ENCODE data around the gene VAX1.
A peak's percentile ranks its signal among the peaks of the same experiment; 100 is the strongest.
"Not testable (repeated sequence)": the region's sequence is repeated elsewhere in the genome, so short reads cannot be mapped to it uniquely, and the experiment has no call there.

VAX1 gene, protein sequence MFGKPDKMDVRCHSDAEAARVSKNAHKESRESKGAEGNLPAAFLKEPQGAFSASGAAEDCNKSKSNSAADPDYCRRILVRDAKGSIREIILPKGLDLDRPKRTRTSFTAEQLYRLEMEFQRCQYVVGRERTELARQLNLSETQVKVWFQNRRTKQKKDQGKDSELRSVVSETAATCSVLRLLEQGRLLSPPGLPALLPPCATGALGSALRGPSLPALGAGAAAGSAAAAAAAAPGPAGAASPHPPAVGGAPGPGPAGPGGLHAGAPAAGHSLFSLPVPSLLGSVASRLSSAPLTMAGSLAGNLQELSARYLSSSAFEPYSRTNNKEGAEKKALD

DNA sequence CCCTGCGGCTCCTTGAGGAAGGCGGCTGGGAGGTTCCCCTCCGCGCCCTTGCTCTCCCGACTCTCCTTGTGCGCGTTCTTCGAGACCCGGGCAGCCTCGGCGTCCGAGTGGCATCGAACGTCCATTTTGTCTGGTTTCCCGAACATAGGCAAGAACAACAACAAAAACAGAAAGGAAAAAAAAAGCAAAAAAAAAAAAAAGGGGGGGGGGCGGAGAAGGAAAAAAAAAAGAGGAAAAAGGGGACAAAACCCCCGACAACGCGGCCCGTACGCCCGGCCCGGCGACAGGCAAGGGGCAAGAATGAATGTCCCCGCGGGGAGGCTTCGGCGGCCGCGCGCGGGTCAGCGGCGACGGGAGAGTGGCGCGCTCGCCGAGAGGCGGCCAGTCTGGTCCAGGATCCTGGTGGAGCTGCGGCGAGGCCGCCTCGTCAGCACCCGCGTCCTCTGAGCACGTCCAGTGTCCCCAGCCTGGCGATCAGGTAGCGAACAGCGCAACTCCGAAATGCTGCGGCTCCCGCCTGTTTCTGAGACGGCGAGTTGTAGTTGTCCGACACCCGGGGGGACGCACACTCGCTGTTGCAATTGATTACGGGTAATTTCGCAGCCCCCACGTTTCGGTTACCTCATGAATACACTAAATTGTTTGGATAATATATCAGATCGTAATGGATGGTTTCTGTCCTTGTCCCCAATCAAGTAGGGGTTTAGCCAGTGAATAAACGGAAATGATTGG is at the start of gene VAX1:
VAX1 (minus strand) TSS at position 360 of the 732 bp plus-strand sequence; CDS start at position 146, 214 bp downstream.
- no peak for DNase-seq (ENCODE audit: low read depth)

DNA sequence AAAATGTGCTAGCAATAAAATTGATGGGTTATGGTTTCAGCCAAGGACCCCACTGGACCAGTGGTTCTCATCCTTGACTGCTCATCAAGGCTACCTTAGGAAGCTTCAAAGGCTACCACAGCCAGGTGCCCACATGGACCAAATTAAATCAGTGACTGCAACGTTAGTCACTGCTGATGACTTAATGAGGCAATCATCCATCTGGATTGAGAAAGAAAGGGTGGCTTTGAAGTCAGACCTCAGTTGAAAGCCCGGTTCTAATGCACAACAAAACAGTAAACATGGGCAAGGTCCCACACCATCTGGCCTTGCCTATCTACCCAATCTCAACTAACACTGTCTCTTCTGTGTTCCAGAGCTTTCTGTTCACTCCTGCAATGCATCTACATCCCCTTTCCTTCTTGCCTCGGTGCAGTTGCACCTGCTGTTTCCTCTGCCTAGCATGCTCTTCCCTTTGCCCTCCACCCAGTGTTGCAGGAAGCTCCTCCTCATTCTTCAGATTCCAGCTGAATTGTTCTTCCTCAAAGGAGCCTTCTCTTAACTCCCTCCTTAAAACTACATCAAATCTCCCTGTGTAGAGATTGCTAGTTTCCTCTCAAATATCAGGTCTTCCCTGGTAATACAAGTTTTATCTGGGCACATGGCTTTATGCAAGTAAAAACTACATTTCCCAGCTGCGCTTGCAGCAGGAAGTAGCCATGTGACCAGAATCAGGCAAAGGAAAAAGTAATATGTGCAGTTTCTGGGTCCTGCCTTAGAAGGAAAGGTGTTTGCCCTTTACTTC is 49.0 kb upstream of the VAX1 start:
- no peak for DNase-seq (ENCODE audit: low read depth)

DNA sequence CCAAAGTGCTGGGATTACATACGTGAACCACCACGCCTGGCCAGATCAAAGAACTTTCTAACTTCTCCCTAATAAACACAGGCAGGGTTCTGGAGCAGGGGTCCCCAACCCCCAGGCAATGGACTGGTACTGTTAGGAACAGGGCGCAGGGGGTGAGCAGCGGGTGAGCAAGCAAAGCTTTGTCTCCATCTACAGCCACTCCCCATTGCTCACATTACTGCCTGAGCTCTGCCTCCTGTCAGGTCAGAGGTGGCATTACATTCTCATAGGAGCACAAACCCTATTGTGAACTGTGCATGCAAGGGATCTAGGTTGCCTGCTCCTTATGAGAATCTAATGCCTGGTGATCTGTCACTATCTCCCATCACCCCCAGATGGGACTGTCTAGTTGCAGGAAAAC is 47.7 kb upstream of the VAX1 start:
- not testable (repeated sequence) for DNase-seq (ENCODE audit: low read depth)

DNA sequence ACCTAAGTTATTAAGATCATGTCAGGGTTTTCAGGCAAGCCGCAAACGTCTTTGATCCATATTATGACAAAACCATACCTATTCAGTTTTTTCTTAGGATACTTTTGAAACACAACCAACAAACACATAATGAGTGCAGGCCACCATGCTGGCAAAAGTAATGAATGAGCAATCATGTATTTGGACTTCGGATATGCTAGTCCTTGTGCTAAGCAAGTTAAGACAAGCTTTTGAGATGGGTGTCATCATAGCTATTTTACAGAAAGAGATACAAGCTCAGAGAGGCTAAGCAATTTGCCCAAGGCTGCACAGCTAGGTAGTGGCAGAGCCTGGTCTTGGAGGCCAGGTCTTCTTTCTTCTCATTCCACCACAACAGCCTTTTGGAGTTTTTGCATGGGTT is 46.8 kb upstream of the VAX1 start:
- DNase-seq (ENCODE audit: low read depth), result no peak

DNA sequence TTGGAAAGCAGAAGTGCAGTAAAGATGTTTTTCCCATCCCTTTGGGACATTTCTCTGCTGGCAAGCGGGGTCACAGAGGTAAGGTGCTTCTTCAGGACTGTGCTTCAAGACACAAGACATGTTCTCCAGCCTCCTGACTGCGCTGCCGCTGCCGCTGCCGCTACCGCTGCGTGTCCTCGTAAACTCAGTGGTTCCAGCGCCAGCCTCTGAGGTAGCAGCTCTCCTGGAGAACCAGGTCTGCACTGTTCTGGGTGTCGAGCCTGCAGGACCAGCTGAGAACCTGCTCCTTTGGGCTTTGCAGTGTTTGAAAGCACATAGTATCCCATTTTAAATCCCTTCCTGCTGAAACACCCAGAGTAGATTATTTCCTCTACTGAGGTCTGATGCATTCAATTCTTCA is 46.2 kb upstream of the VAX1 start:
- DNase-seq (ENCODE audit: low read depth), result no peak

DNA sequence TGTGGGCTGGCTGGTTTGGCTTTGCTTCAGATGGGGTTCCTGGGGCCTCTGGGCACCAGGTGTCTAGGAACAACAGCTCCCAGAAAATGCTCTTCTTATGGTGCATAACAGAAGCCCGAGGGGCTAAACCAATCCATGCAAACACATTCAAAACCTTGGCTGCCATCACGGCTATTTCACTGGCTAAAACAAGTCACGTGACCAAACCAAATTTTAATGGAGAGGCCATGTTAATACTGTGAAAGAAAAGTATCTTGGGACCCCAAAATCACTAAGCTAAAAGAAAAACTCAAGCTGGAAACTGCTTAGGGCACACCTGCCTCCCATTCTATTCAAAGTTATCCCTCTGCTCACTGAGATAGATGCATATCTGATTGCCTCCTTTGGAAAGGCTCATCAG is 40.1 kb upstream of the VAX1 start:
- no peak for DNase-seq (ENCODE audit: low read depth)

DNA sequence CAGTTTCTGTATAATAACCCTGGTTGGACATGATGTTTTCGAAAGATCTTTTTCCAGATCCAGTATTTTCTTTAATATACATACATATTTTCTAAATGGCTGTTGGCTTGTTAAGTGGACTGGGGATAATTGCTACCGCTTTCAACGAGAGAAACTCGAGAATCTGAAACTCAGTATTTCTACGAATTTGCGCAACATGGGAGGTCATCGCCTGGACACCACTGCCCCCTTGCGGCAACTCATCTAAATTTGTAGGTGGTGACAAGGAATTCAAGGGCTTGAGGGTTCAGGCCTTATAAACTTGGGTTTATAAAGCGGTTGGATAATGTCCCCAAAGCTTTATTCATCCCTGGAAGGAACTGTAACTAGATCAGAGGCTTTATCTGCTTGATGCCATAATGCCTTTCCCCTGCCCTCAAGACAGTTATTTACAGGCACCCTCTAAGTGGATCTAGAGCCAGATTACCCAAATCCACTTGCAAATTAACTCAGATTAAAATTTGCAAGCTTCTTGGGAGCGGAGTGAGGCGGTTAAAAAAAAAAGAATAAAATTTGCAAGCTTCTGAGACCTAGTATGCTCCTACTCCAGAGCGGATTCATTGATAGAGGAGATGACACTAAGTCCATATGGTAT is 37.9 kb upstream of the VAX1 start:
- DNase-seq (ENCODE audit: low read depth), result peak; percentile 41

DNA sequence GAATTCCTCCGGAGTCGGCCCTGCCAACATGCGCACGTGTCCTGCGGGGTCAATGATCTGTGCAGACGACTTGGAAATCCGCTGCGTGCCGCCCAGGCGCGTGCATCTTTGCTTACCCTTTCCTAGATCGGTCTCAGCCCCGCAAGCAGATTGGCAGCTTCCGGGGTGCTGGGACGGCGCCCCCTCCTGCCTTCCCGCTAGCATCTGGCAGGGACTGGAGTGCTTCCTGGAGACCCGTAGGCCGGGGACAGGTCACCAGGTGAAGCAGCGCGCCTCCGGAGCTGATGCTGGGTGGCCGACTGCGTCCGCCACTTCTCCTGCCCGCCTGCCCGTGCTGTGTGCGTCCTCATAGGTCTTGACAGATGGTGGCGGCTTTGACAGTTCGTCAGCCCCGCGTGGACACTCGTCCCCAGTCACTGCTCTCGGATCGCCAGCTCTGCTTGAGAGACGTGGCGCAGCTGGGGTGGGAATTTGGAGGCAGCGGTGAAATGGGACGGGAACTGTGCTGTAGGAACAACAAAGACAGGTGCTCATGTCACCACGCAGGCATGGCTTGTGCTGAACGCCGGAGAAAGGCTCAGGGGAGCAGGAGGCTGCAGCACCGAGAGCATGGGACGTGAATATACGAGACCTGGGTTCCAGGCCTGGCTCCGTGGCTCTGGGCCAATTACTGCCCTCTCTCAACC is 37.3 kb upstream of the VAX1 start:
- no peak for DNase-seq (ENCODE audit: low read depth)

DNA sequence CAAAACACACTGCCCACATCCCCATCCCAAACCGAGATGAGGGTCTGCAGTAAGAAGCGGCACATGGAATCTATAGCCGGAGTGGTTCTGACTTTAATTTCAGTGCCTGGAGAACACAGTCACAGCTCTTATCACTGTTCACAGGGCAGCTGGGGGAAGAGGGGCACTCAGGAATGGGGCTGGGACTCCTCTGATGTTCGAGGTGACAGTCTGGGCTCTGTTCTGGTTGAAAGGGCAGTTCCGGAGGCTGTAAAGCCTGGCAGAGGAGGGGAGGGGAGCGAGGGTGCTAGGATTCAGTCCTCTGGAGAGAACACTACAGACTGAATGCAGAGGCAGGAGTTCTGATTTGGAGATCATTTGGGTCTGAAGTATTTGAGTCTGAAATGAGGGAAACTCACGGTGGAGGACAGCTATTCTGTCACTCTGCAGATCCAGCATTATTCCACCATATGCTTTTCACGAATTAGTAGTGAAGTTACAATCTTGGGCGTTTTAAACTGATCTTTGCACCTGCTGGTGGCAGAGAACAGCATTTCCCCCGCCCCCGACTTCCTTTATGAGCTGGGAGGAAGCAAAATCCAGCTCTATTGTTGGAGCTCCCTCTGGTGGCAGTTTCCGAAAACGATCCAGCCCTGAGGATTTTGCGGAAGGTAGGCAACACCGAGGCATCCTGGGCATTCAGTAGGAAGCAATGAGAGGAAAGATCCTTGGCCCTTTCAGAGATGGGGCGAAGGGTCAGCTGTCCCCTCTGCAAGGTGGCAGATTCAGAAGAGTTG is 36.6 kb upstream of the VAX1 start:
- DNase-seq (ENCODE audit: low read depth), result peak; percentile 42

DNA sequence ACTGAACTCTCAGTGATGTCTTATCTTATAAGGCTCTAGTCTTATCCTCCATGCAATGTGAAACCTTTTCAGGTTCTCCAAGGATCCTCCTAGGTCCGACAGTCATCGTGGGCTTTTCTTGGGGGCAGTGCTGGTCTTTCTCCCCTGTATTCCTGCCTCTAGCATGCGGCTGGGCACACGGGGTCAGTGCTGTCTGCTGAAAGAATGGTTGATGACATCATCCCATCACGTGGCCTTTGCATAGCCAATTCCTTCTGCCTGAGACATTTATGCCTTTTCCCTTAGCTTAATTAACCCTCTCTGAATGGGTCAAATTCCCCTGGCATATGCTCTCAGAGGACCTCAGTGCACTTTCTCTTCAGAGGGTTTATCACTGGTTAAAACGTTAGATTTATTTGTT is 32.2 kb upstream of the VAX1 start:
- DNase-seq (ENCODE audit: low read depth), result no peak

DNA sequence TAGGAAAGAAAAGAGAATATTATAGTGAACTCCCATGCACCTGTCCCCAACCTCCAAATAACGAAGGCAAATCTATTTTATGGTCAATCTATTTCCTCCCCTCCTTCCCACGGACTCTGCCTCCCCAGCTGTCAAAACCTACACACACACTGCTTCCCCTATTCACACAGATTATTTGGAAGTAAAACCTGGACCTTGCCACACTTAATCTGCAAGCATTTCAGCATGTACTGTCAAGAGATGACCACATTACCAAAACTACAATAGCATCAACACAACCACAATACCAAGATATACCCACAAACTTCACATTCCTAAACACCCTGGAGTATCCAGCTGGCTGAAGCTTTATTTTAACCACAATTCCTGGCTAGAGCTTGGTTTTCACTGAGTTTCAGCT is 31.4 kb upstream of the VAX1 start:
- no peak for DNase-seq (ENCODE audit: low read depth)

DNA sequence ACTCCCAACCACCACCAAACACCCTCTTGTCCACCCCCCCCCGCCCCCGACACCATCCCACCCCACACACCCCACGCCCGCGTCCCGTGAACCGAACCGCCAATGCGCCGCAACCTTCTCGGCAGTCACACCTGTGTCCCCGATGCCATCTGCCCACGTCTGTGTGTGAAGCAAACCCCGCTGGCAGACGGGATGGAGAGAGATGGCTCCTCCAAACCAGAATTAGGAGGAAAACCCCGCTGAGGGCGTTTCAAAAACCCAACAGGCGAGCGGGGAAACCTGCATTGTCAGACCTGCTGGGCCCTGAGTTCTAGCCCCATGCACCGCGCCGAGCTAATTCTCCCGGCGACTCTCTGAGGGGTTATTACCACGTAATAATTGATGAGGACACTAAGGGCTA is 30.7 kb upstream of the VAX1 start:
- DNase-seq (ENCODE audit: low read depth), result no peak

DNA sequence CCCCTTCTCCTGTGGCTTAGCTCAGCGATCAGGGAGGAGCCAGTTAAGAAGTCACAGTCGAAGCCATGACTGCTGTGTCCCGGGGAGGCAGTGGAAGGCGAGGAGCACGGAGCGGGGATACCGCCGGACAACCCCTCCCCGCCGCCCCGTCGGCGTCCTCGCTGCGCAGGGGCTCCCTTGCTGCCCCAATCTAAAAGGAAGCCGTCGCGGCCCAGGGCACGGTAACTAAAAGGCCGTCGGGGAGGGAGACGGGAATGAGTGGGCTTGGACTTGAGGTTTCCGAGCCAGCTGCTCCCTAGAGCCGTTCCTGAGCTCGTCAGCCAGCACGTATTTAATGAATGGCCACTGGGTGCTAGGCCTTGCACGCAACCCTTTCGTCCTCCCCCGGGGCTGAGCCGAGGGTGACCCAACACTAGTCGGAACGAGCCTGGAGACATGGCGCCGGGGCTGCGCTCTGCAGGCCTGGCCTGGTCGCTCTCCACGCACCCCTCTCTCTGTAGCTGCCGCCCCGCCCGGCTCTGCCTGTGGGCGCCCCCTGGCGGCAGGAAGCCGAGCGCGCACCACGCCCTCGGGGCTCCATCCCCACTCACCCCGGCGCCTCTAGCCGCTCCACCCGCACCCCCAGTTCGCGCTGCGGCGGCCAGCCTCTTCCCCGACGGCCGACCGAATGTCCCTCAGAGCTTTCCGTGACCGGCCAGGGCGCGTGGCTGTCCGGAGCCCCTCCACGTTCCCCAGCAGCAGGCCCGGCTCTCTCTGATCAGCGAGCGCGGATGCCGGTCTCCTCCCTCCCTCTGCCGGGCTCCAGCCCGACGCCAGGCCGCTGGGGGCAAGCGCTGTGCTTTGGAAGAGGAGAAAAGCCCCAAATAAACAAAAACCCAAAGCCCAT is 30.0 kb upstream of the VAX1 start:
- no peak for DNase-seq (ENCODE audit: low read depth)

DNA sequence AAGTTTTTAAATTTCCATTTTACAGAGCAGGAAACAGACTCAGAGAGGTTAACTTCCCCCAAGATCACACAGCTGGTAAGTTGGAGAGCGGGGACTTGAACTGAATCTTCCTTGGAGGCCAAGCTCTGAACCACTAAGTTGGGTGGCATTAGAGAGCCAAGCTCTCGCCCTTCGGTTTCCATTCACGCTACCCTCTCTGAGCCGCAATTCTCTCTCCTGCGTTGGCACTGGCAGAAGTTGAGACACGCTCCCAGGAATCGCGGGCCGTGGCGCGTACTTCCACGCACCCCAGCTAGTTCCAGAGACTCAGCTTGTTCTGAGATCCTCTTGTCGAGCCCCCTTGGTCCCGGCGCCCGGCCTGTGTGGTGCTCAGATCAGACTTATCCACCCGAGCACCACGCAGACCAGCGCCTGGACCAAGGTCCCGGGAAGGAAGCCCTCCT is 29.3 kb upstream of the VAX1 start:
- DNase-seq (ENCODE audit: low read depth), result no peak

DNA sequence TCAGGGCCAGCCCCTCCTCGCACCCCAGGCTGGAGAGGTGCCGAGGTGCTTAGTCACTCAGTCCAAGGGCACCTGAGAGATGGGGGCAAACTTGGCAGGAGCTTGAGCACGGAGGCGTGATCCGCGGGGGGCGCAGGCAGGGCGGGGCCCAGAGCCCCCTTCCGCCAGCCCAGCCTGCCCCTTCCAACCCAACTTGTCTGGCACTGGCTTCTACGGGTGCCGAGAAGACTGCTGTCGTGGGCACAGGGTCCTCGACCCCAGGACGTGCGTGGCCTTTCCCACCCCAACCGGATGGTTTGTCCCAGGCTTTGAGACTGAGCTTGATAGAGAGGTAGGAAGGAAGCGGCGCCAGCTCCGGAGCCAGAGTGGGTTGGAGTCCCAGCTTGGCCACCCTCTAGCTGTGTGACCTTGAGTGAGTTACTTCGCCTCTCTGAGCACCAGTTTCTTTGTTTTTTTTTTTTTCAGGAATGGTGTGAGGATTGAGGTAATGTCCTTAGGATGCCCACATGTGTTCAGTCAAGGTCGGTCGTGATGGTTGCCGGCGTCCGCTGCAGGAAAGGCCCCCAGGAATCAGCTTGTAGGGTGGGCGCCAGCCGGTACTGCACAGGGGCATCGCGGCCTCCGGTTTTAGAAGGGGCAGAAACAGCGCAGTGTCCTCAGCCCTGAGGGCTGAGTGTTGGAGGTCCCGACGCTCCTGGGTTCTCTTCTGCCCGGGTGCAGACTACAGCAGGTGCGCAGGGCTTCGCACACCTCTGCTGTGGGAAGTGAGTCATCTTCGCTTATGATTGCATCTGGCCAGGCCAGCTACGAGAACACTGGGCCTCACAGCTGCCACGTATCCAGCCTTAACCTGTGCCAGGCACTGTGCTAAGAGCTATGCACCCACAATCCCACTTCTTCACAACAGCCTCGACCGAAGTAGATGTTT is 28.6 kb upstream of the VAX1 start:
- DNase-seq (ENCODE audit: low read depth), result no peak

DNA sequence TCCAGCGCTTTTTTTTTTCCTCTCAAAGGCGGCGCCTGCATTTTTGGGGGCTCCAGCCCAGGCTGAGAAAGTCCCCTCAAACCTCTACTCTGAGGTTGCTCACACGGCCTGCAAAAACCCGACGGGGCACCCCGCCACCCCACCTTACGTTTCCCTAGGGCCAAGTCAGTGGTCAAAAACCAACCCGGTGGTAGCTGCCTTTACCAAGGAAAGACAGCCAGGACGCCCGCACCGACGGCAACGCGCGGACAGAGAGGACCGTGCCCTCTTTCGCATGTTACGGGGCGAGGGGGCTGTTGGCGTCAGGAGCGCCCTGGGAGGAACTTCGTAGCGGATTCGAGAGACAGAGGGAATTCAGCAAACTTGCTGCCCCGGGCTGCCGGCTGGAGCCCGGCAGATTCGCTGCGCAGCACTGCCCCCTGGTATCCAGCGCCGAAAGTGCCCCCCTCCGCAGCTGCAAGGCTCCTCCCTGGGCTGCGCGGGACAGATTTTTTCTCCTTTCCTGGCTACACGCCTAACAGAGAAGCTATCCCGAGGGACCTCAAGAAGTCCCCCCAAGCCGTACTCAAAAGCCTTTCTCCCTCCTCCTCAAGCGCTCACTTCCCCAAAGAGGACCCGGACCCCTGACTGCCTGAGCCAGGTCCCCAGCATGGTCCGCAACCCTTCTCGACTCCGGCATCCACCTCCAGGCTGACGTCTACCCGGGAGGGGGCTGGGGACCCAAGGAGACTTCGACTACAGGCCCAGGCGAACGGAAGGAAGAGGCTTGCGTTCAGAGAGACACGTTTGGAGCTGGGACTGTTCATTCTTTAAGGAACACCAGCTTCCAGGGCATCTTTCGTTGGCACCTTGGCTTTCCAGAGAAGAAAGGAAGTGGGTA is 27.7 kb upstream of the VAX1 start:
- DNase-seq (ENCODE audit: low read depth), result no peak

DNA sequence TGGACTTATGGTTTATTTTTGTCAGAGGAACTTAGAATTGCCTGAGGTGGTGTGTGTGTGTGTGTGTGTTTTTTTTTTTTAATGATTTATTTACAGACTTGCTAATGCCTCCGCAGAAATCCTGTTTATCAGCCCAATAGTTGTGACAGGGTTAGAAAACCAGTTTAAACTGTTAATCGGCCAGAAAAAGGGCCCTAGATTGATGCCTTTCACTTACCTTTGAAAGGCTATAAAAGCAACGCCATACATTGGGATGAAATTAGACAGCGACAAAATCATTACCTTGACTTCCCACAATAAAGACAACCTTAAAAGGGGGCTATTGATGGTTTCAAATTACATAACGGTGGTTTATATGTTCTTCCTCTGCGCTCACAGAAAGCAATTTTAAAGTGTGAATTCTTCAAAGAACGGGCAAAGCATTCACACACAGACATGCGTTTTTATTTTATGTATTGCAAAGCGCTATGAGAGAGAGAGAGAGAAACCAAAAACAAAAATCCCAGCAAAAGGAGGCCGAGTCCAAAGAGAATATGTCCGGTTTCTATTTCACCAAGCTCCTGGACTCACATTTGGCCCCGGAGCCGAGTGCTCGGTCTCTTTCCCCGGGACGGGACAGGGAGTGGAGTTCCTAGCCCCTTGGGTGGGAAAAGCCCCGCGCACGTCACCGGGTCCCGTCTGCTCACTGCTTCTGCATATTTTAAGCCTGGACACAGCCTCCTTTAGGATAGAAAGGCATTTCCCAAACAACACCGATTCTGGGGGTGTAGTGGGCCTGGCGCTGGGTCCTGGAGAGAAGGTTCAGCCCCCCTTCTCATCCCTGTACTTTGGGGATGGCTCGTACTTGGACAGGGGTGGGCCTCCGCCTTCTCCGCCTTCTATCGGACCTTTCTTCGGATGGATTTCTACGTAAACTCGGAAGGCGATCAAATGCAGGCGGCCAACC is 26.8 kb upstream of the VAX1 start:
- DNase-seq (ENCODE audit: low read depth), result no peak
